T-cell (primary cell): ENCODE measurements around the gene AHRR. TPM values are rescaled to one million over a fixed set of nuclear protein-coding genes. Genes with fewer than 3 reads are reported as not detected.
A peak's percentile ranks its signal among the peaks of the same experiment; 100 is the strongest.

Source experiments
- ATAC-seq, 4 experiments: fragments of 200-7000 bp in 3 of 4; fragments of 150-1000 bp in 1 of 4; cut with Tn5 transposase; replicated peaks in 1 of 4; 1 replicate in 3 of 4; 2 replicates in 1 of 4; pipeline ENCODE4 v1.10.0; 2021; ENCODE audit warnings: moderate library complexity in 3 of 4, mild to moderate bottlenecking in 2 of 4, moderate number of reproducible peaks in 1 of 4
- CTCF ChIA-PET, 2 donors: fragments of 300-600 bp; sonication (Branson Sonifier 250); formaldehyde crosslinking; loops; one replicate each; lab custom pipeline; 2022; ENCODE audit warnings: antibody characterized with exemption in 2 of 2; lab: Charles Lee
- POLR2A ChIA-PET, 2 donors: fragments of 300-600 bp; sonication (Branson Sonifier 250); formaldehyde crosslinking; loops; one replicate each; lab custom pipeline; 2022; ENCODE audit warnings: antibody characterized with exemption in 2 of 2; lab: Charles Lee
- DNase-seq, 35 experiments: peaks; one replicate each; pipeline versions ENCODE4 v3.0.0 to v3.0.0-alpha.2; 2013 to 2023
- H3K27ac ChIP-seq: one replicate; pipeline ENCODE4 v1.5.1; 2013; ENCODE audit warnings: low read length
- H3K27me3 ChIP-seq, 2 experiments: replicated peaks in 1 of 2; 1 replicate in 1 of 2; 2 replicates in 1 of 2; pipeline versions ENCODE4 v1.6.1 to v1.7.0; 2013; ENCODE audit warnings: low read length in 1 of 2, mixed read lengths in 1 of 2; ENCODE audit not compliant: control insufficient read depth in 2 of 2, insufficient read depth in 2 of 2; ENCODE audit errors: extremely low read depth in 1 of 2
- H3K36me3 ChIP-seq, 2 donors: 1 replicate in 1 of 2; 2 replicates in 1 of 2; pipeline versions ENCODE4 v1.6.1 to v1.7.0; 2013; ENCODE audit warnings: low read length in 1 of 2; ENCODE audit not compliant: control insufficient read depth in 2 of 2, insufficient read depth in 1 of 2; ENCODE audit errors: extremely low read depth in 1 of 2
- H3K4me1 ChIP-seq, 2 experiments: 1 replicate in 1 of 2; 2 replicates in 1 of 2; pipeline versions ENCODE4 v1.6.1 to v1.7.0; 2013; ENCODE audit warnings: low read length in 2 of 2, mixed read lengths in 1 of 2; ENCODE audit not compliant: insufficient read depth in 2 of 2, control insufficient read depth in 1 of 2; ENCODE audit errors: extremely low read depth in 1 of 2
- H3K4me3 ChIP-seq, 2 donors: 1 replicate in 1 of 2; 2 replicates in 1 of 2; pipeline versions ENCODE4 v1.5.1 to v1.7.0; 2013; ENCODE audit warnings: mild to moderate bottlenecking in 2 of 2, low read length in 1 of 2, moderate library complexity in 1 of 2; ENCODE audit not compliant: control insufficient read depth in 1 of 2; ENCODE audit errors: extremely low read depth in 1 of 2
- H3K9me3 ChIP-seq: 2 replicates; pipeline ENCODE4 v1.7.0; 2013
- H3K27ac Mint-ChIP-seq, 2 donors: one replicate each; pipeline ENCODE4 v1.8.0; 2020 to 2021; ENCODE audit warnings: mild to moderate bottlenecking in 2 of 2, mixed read lengths in 2 of 2
- H3K27me3 Mint-ChIP-seq, 2 donors: one replicate each; pipeline ENCODE4 v1.8.0; 2021 to 2022; ENCODE audit warnings: mixed read lengths in 2 of 2
- H3K36me3 Mint-ChIP-seq: one replicate; pipeline ENCODE4 v1.8.0; 2021; ENCODE audit warnings: mixed read lengths
- H3K4me1 Mint-ChIP-seq, 3 donors: one replicate each; pipeline ENCODE4 v1.8.0; 2020 to 2022; ENCODE audit warnings: mixed read lengths in 3 of 3, mild to moderate bottlenecking in 1 of 3
- H3K4me3 Mint-ChIP-seq, 3 donors: one replicate each; pipeline ENCODE4 v1.8.0; 2020 to 2022; ENCODE audit warnings: mild to moderate bottlenecking in 3 of 3, mixed read lengths in 3 of 3, moderate library complexity in 3 of 3
- H3K9me3 Mint-ChIP-seq, 3 donors: one replicate each; pipeline ENCODE4 v1.8.0; 2020 to 2022; ENCODE audit warnings: mixed read lengths in 3 of 3
- WGBS: methylation state at CpG from one replicate; pipeline ENCODE4 v1.1.5; 2013; ENCODE audit warnings: missing lambda C conversion rate; ENCODE audit not compliant: insufficient coverage; 5-methylcytosine and 5-hydroxymethylcytosine counted together
- total RNA-seq, 35 experiments: library from RNA in 6 of 35; stranded (reverse) in 6 of 35; fragments of 120-200 nt in 1 of 35; gene quantifications; one replicate each; pipeline versions ENCODE4 v1.2.1 to v1.2.4 and lab custom pipeline; 2013 to 2026

The AHRR gene
- total RNA-seq, 5 donors from 2014 or later (not counting 1 experiment from before 2014, with no cell fraction given): 0.55 to 13.5 (median 3.4) TPM

DNA sequence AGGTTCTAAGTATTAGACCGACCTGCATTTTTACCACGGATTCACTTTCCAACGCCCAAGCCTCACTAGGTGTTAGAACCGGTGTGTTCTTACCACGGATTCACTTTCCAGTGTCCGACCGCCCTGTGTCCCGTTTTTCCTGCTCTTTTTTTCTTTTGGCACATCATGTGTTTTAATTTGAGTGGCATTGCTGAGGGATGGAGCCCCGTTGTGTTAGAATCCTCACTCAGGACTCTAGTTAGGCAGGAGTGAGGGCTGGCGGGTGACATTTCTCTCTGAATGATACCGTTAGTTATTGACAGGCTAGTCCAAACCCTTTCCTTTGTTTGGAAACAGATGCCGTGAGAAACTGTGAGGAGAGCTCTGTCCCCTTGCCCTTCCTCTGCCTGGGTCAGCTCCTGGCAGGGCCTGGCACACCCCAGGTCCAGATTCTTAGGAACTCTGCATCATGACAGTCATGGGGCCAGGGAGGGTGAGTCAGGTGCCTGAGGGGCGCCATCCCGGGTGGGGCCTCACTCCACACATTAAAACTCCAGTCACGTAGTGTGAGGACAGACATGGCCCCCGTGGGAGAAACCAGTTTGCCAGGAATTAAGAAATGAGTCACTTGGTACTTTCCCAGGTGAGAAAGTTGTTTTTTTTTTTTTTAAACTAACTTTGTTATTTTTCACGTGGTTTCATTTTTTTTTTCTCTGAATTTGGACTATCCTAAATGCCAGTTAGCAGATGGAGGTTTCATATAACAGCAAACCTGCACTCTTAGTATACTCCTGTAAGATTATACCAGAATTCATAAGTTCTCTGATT is 137.2 kb downstream of the AHRR start:
- ATAC-seq: no peak
- ChIA-PET CTCF (no interaction called here), POLR2A (interaction anchor here in 1 of 2 donors (0.9 kb wide), 1 partner anchor 13 kb away, joined by 4 read pairs; no protein-coding TSS in a partner anchor)
- peak in 1 of 35 experiments; percentile 34 for DNase-seq
- peak overlapping the region; percentile 50 to 58 for H3K27ac Mint-ChIP-seq
- Histone ChIP-seq H3K36me3 (peaks cover 17 to 70% of the 10 kb centered on the region in 2 donors), H3K4me3 (no peak overlapping the region), H3K9me3 (no peaks in the 10 kb centered on the region), H3K4me1 (peaks cover 5 to 6% of the 10 kb centered on the region in 2 experiments), H3K27me3 (no peaks in the 10 kb centered on the region), H3K27ac (peak overlapping the region; percentile 30)
- 81% methylated on average over 11 of the region's 17 CpGs for WGBS
- peaks cover 24 to 32% (median 31%) of the 10 kb centered on the region in 3 donors for H3K4me1 Mint-ChIP-seq
- no peak overlapping the region for H3K4me3 Mint-ChIP-seq
- no peaks in the 10 kb centered on the region for H3K27me3 Mint-ChIP-seq
- no peaks in the 10 kb centered on the region for H3K9me3 Mint-ChIP-seq
- H3K36me3 Mint-ChIP-seq: peaks cover 58% of the 10 kb centered on the region

DNA sequence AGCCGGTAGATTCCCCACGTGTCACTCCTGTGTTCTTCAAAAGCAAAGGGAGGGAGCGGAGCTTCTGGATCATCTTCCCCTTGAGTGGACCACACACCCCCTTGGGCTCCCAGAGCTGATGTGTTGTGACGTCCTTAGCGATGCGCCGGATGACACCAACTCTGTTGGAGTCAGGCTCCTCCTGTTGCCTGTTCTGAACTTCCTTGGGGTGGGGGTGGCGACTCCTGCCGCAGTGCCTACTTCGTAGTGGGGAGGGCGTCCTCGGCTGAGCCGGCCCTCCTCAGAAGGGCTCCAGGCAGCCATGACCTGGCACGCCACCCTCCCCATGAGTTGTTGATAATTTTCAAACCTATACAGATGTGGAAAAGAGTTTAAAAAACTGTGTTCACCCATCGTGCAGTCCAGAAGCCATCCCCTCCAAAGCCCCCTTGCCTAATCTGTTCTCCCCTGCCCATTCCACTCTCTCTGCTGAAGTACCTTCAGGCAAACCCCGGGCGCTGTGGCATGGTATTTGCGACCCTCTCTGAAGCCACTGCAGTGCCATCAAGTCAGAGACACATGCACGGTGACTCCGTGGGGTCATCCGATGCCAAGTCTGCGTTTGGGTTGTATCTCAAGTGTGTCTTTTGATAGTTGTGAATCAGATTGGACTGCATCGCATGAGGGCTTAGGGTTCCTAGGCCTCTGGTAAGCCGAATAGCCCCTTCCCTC is 138.2 kb downstream of the AHRR start:
- Mint-ChIP-seq H3K4me3 (no peak overlapping the region), H3K4me1 (peaks cover 25 to 35% (median 34%) of the 10 kb centered on the region in 3 donors), H3K27ac (peak overlapping the region in 1 of 2 donors; percentile 33), H3K36me3 (peaks cover 56% of the 10 kb centered on the region), H3K27me3 (no peaks in the 10 kb centered on the region), H3K9me3 (no peaks in the 10 kb centered on the region)
- Histone ChIP-seq H3K27me3 (no peaks in the 10 kb centered on the region), H3K4me3 (no peak overlapping the region), H3K27ac (no peak overlapping the region), H3K36me3 (peaks cover 12 to 61% of the 10 kb centered on the region in 2 donors), H3K9me3 (no peaks in the 10 kb centered on the region), H3K4me1 (peaks cover 8 to 10% of the 10 kb centered on the region in 2 experiments)
- DNase-seq: no peak
- ChIA-PET CTCF (no interaction called here), POLR2A (no interaction called here)
- 96% methylated on average over 13 of the region's 24 CpGs for WGBS
- ATAC-seq: no peak

DNA sequence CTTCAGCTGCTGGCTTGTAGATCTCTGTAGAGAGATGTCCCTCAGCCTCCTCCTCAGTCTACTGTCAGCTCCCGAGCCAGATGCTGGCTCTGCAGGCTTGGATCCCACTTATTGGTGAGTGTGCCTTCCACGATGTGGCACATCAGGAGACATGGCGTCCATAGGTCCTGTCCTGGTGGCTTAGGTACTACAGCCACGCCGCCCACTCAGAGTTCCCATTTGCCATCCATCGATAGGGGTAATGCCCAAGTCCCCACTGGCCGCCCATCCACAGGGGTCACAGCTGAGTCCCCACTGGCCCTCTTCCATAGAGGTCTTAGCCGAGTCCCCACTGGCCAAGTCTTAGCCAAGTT is 138.7 kb downstream of the AHRR start:
- no peak overlapping the region for H3K27ac ChIP-seq
- H3K4me1 ChIP-seq: peaks cover 8 to 15% of the 10 kb centered on the region in 2 experiments
- H3K27ac Mint-ChIP-seq: peak overlapping the region in 1 of 2 donors; percentile 33
- DNase-seq: no peak
- H3K27me3 ChIP-seq: no peaks in the 10 kb centered on the region
- no peaks in the 10 kb centered on the region for H3K9me3 Mint-ChIP-seq
- H3K4me3 Mint-ChIP-seq: no peak overlapping the region
- no peaks in the 10 kb centered on the region for H3K27me3 Mint-ChIP-seq
- 98% methylated on average over 8 of the region's 8 CpGs for WGBS
- peaks cover 25 to 33% (median 31%) of the 10 kb centered on the region in 3 donors for H3K4me1 Mint-ChIP-seq
- no peak for ATAC-seq
- ChIA-PET CTCF (no interaction called here), POLR2A (no interaction called here)
- H3K36me3 ChIP-seq: peaks cover 12 to 58% of the 10 kb centered on the region in 2 donors
- no peaks in the 10 kb centered on the region for H3K9me3 ChIP-seq
- peaks cover 56% of the 10 kb centered on the region for H3K36me3 Mint-ChIP-seq
- no peak overlapping the region for H3K4me3 ChIP-seq

DNA sequence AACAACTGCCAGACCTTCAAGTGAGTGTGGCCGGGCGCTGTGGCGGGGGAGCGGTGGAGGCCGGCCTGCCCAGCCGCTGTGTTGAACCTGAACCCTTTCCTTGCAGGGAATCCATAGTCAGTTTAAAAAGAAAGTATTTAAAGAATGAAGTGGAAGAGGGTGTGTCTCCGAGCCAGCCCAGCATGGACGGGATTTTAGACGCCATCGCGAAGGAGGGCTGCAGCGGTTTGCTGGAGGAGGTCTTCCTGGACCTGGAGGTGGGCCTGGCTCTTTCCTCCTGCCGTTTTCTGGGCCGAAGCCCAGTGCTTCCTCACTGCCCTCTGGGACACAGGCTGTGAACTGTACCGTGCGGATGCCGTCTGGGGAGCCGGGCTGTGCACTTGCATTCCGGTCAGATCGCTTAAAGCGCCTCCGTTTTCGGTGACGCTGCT is 140.6 kb downstream of the AHRR start:
- no peak for ATAC-seq
- Mint-ChIP-seq H3K4me3 (no peak overlapping the region), H3K27me3 (no peaks in the 10 kb centered on the region), H3K36me3 (peaks cover 52% of the 10 kb centered on the region), H3K9me3 (no peaks in the 10 kb centered on the region), H3K27ac (no peak overlapping the region), H3K4me1 (peaks cover 16 to 37% (median 32%) of the 10 kb centered on the region in 3 donors)
- no peaks in the 10 kb centered on the region for H3K27me3 ChIP-seq
- POLR2A ChIA-PET: no interaction called here
- H3K9me3 ChIP-seq: no peaks in the 10 kb centered on the region
- 100% methylated on average over 17 of the region's 24 CpGs for WGBS
- peaks cover 8 to 18% of the 10 kb centered on the region in 2 experiments for H3K4me1 ChIP-seq
- no peak overlapping the region for H3K4me3 ChIP-seq
- H3K36me3 ChIP-seq: peaks cover 14 to 52% of the 10 kb centered on the region in 2 donors
- CTCF ChIA-PET: no interaction called here
- no peak for DNase-seq
- H3K27ac ChIP-seq: no peak overlapping the region

DNA sequence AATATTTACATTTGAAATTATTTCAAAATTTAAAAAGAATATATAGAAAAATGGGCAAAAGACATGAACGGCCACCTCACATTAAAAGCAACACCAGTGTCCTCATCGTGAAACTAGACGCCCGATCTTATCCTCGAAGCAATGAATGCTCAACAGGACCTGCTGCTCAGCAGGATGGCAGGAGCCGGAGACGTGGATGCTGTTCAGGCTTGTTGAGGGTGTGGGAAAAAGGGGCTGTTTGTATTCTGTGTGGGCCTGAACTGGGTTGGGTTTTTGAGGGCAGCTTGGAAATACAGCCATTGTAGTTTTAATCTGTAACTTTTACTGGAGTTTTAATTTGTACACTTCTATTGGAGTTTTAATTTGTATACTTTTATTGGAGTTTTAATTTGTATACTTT is 141.8 kb downstream of the AHRR start:
- Histone ChIP-seq H3K36me3 (peaks cover 8 to 41% of the 10 kb centered on the region in 2 donors), H3K4me3 (no peak overlapping the region), H3K27ac (peak overlapping the region; percentile 91), H3K4me1 (peaks cover 8 to 18% of the 10 kb centered on the region in 2 experiments), H3K9me3 (no peaks in the 10 kb centered on the region), H3K27me3 (no peaks in the 10 kb centered on the region)
- ATAC-seq (no peak), DNase-seq (no peak)
- WGBS: 90% methylated on average over 2 of the region's 7 CpGs
- no peaks in the 10 kb centered on the region for H3K27me3 Mint-ChIP-seq
- no peaks in the 10 kb centered on the region for H3K9me3 Mint-ChIP-seq
- H3K36me3 Mint-ChIP-seq: peaks cover 47% of the 10 kb centered on the region
- ChIA-PET POLR2A (interaction anchor here in 1 of 2 donors (0.6 kb wide), 1 partner anchor 9 kb away, joined by 3 read pairs; no protein-coding TSS in a partner anchor), CTCF (no interaction called here)
- no peak overlapping the region for H3K4me3 Mint-ChIP-seq
- H3K4me1 Mint-ChIP-seq: peaks cover 16 to 35% (median 29%) of the 10 kb centered on the region in 3 donors
- H3K27ac Mint-ChIP-seq: peak overlapping the region; percentile 49 to 56

DNA sequence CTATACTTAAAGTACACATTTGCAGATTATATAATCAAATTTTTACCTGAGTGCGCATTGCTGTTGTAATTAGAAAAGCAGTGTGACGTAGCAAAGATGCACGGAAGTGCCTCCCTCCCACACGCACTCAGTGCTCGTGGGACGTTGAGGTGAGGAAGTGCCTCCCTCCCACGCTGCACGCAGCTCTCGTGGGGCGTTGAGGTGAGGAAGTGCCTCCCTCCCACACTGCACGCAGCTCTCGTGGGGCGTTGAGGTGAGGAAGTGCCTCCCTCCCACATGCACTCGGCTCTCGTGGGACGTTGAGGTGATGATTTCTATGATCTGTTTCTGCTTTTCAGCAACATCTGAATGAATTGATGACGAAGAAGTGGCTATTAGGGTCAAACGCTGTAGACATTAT is 142.4 kb downstream of the AHRR start:
- ATAC-seq (peak; percentile 97 to 98 (median 98)), DNase-seq (peak; percentile 48 to 93 (median 84))
- ChIA-PET CTCF (no interaction called here), POLR2A (interaction anchor here in 1 of 2 donors (0.6 kb wide), 1 partner anchor 8 kb away, joined by 3 read pairs; no protein-coding TSS in a partner anchor)
- Mint-ChIP-seq H3K9me3 (no peaks in the 10 kb centered on the region), H3K27ac (peak overlapping the region; percentile 89 to 90), H3K36me3 (peaks cover 41% of the 10 kb centered on the region), H3K27me3 (no peaks in the 10 kb centered on the region), H3K4me3 (peak overlapping the region in 2 of 3 donors; percentile 13 to 64), H3K4me1 (peaks cover 16 to 28% (median 23%) of the 10 kb centered on the region in 3 donors)
- Histone ChIP-seq H3K27ac (peak overlapping the region; percentile 91), H3K36me3 (peaks cover 8 to 35% of the 10 kb centered on the region in 2 donors), H3K4me3 (no peak overlapping the region), H3K4me1 (peaks cover 8 to 18% of the 10 kb centered on the region in 2 experiments), H3K9me3 (no peaks in the 10 kb centered on the region), H3K27me3 (no peaks in the 10 kb centered on the region)
- WGBS: 33% methylated on average over 2 of the region's 18 CpGs
